Smooth muscle cell (in vitro differentiated cells): ENCODE results near the gene CARD11. TPM values are rescaled to one million over a fixed set of nuclear protein-coding genes. Genes with fewer than 3 reads are reported as not detected.

Experiments used
- DNase-seq: peaks from one replicate; lab custom pipeline; 2025; ENCODE audit not compliant: unreplicated experiment; lab: John Stamatoyannopoulos, UW
- H2AFZ ChIP-seq: fragments of 200-600 bp; sonication (generic); 2 replicates; pipeline ENCODE4 v1.6.0; 2016; ENCODE audit warnings: antibody characterized with exemption, low read depth, mild to moderate bottlenecking
- H3F3A ChIP-seq: fragments of 200-600 bp; sonication (generic); 2 replicates; pipeline ENCODE4 v1.6.0; 2017; ENCODE audit warnings: antibody characterized with exemption, low read depth
- H3K27ac ChIP-seq: fragments of 200-600 bp; sonication (generic); 2 replicates; pipeline ENCODE4 v1.5.1; 2016; ENCODE audit warnings: low read depth, mild to moderate bottlenecking
- H3K27me3 ChIP-seq: fragments of 200-600 bp; sonication (generic); 2 replicates; pipeline ENCODE4 v1.6.1; 2016; ENCODE audit warnings: low read depth, mild to moderate bottlenecking
- H3K36me3 ChIP-seq: fragments of 200-600 bp; sonication (generic); 2 replicates; pipeline ENCODE4 v1.5.1; 2016; ENCODE audit warnings: low read depth
- H3K4me1 ChIP-seq: fragments of 200-600 bp; sonication (generic); 2 replicates; pipeline ENCODE4 v1.5.1; 2016; ENCODE audit warnings: low read depth
- H3K4me2 ChIP-seq: fragments of 200-600 bp; sonication (generic); 2 replicates; pipeline ENCODE4 v1.6.0; 2016; ENCODE audit warnings: mild to moderate bottlenecking
- H3K4me3 ChIP-seq: fragments of 200-600 bp; sonication (generic); 2 replicates; pipeline ENCODE4 v1.5.1; 2016; ENCODE audit warnings: mild to moderate bottlenecking
- H3K79me2 ChIP-seq: fragments of 200-600 bp; sonication (generic); 2 replicates; pipeline ENCODE4 v1.6.0; 2016; ENCODE audit warnings: low read depth, mild to moderate bottlenecking
- H3K9ac ChIP-seq: fragments of 200-600 bp; sonication (generic); 2 replicates; pipeline ENCODE4 v1.6.0; 2016; ENCODE audit warnings: low read depth
- H3K9me3 ChIP-seq: fragments of 200-600 bp; sonication (generic); replicated peaks from 2 replicates; pipeline ENCODE4 v1.5.1; 2016; ENCODE audit warnings: low read depth
- H4K20me1 ChIP-seq: fragments of 200-600 bp; sonication (generic); 2 replicates; pipeline ENCODE4 v1.6.0; 2016; ENCODE audit warnings: low read depth
- WGBS: methylation state at CpG from one replicate; pipeline ENCODE4 v1.1.7; 2016; ENCODE audit warnings: low lambda C conversion rate; 5-methylcytosine and 5-hydroxymethylcytosine counted together
- polyA plus RNA-seq: library from polyadenylated mRNA; unstranded; fragments of >200 nt; fragmentation: Nextera tagmentation; extraction: Ambion mirVana; gene quantifications from 2 replicates; pipeline ENCODE4 v1.2.1, GENCODE V29; 2016
- total RNA-seq: library from RNA; depleted of rRNA; stranded (reverse); fragments of >200 nt; gene quantifications from 2 replicates; pipeline ENCODE4 v1.2.3, GENCODE V29; 2014
- TF ChIP-seq, protein P1 (sequence below): fragments of 200-600 bp; sonication (generic); IDR thresholded peaks from 2 replicates; pipeline ENCODE4 v1.5.1; 2017; ENCODE audit warnings: borderline replicate concordance, mild to moderate bottlenecking, antibody characterized with exemption; ENCODE audit not compliant: insufficient read depth, poor library complexity, severe bottlenecking

Gene CARD11
- total and polyA plus RNA-seq, 2 experiments from 2014 or later = 1.3 to 2.4 TPM

DNA sequence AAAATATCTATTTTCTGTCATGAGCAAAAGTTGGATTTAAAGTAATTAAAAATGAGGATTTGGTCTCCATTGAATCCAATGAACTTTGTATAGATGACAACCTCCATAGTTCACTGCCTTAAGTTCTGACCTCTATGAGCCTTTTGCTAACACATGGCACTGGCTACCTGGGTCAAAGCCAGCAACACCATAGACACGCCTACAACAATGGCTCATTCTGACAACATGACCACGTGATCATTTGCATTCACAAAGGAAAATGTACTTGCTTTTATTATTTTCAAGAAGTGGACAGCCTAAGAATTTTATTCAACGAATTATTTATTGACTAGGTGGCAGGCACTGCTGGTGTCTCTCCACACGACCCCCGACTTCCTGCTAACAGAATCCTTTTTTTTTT, 90.6 kb downstream of the CARD11 start:
- Histone ChIP-seq H3K79me2 (no peaks in the 10 kb centered on the region), H3F3A (no peaks in the 10 kb centered on the region), H3K36me3 (no peaks in the 10 kb centered on the region), H3K27ac (no peak overlapping the region), H4K20me1 (no peaks in the 10 kb centered on the region), H3K9me3 (peaks cover 8% of the 10 kb centered on the region), H3K27me3 (no peaks in the 10 kb centered on the region), H3K4me1 (no peaks in the 10 kb centered on the region), H3K9ac (no peak overlapping the region), H3K4me3 (no peak overlapping the region), H2AFZ (no peak overlapping the region), H3K4me2 (no peak overlapping the region)
- 89% methylated on average over 5 of the region's 5 CpGs for WGBS
- no peak for DNase-seq
- TF ChIP-seq, protein P1, sequence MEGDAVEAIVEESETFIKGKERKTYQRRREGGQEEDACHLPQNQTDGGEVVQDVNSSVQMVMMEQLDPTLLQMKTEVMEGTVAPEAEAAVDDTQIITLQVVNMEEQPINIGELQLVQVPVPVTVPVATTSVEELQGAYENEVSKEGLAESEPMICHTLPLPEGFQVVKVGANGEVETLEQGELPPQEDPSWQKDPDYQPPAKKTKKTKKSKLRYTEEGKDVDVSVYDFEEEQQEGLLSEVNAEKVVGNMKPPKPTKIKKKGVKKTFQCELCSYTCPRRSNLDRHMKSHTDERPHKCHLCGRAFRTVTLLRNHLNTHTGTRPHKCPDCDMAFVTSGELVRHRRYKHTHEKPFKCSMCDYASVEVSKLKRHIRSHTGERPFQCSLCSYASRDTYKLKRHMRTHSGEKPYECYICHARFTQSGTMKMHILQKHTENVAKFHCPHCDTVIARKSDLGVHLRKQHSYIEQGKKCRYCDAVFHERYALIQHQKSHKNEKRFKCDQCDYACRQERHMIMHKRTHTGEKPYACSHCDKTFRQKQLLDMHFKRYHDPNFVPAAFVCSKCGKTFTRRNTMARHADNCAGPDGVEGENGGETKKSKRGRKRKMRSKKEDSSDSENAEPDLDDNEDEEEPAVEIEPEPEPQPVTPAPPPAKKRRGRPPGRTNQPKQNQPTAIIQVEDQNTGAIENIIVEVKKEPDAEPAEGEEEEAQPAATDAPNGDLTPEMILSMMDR = no peak

DNA sequence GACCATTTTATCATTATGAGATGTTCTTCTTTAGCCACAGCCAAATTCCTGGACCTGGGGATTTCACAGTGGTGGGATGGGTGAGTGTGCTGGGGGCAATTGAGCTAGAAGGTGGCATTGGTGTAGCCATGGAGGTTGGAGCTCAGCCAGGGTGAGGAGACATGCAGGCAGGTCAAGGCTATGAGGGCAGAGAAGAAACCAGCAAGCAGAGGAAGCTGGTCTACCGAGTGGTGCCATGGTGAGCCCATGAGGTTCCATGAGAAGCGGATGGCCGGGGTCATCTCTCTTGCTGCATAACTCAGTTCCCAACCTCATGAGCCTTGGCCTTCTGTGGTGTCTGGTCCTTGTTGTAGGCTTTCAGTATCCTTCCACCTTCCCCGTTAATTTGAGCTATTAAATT, 91.4 kb downstream of the CARD11 start:
- H3K27me3 ChIP-seq = no peaks in the 10 kb centered on the region
- H2AFZ ChIP-seq = no peak overlapping the region
- TF ChIP-seq, protein P1 = no peak
- WGBS = 92% methylated on average over 4 of the region's 4 CpGs
- H3K9me3 ChIP-seq = peaks cover 8% of the 10 kb centered on the region
- no peaks in the 10 kb centered on the region for H3K79me2 ChIP-seq
- H3F3A ChIP-seq = no peaks in the 10 kb centered on the region
- no peak overlapping the region for H3K27ac ChIP-seq
- DNase-seq = no peak
- no peak overlapping the region for H3K4me2 ChIP-seq
- H3K4me3 ChIP-seq = no peak overlapping the region
- H3K36me3 ChIP-seq = no peaks in the 10 kb centered on the region
- H3K4me1 ChIP-seq = no peaks in the 10 kb centered on the region
- no peaks in the 10 kb centered on the region for H4K20me1 ChIP-seq
- H3K9ac ChIP-seq = no peak overlapping the region

DNA sequence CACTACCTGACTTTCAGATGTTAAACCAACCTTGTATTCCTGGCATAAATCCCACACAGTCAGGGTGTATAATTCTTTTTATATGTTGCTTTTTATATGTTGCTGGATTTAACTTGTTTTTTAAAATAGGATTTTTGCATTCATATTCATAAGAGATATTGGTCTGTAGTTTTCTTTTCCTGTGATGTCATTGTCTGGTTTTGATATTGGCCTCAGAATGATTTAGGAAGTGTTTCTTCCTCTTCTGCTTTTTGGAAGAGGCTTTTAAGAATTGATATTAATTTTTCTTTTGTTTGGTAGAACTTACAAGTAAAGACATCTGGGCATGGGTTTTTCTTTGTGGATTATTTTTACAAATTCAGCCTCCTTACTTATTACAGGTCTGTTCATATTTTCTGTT, 93.1 kb downstream of the CARD11 start:
- Histone ChIP-seq H4K20me1 (no peaks in the 10 kb centered on the region), H3K79me2 (no peaks in the 10 kb centered on the region), H3K4me3 (no peak overlapping the region), H3K36me3 (no peaks in the 10 kb centered on the region), H2AFZ (no peak overlapping the region), H3K9me3 (peaks cover 8% of the 10 kb centered on the region), H3K27ac (no peak overlapping the region), H3K9ac (no peak overlapping the region), H3F3A (no peaks in the 10 kb centered on the region), H3K4me2 (no peak overlapping the region), H3K4me1 (no peaks in the 10 kb centered on the region), H3K27me3 (no peaks in the 10 kb centered on the region)
- TF ChIP-seq, protein P1 = no peak
- no peak for DNase-seq

DNA sequence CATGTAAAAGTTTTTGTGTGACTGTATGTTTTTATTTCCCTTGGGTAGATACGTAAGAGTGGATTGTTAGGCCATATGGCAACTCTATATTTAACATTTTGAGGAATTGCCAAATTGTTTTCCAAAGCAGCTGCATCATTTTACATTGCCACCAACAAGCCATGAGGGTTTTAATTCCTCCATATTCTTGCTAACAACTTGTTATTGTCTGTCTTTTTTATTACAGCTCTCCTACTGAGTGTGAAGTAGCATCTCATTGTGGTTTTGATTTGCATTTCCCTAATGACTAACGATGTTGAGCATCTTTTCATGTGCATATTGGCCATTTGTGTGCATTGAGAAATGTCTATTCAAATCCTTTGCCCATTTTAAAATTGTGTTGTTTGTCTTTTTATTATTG, 94.9 kb downstream of the CARD11 start:
- 69% methylated on average over 2 of the region's 2 CpGs for WGBS
- no peaks in the 10 kb centered on the region for H3K4me1 ChIP-seq
- TF ChIP-seq, protein P1 = no peak

More for the DNA sequence above, 94.9 kb downstream of the CARD11 start:
- no peak overlapping the region for H3K27ac ChIP-seq
- H3K4me3 ChIP-seq = no peak overlapping the region
- H2AFZ ChIP-seq = no peak overlapping the region
- H3K36me3 ChIP-seq = no peaks in the 10 kb centered on the region
- peaks cover 8% of the 10 kb centered on the region for H3K9me3 ChIP-seq
- no peak overlapping the region for H3K4me2 ChIP-seq
- H3K27me3 ChIP-seq = no peaks in the 10 kb centered on the region
- H3K9ac ChIP-seq = no peak overlapping the region
- H4K20me1 ChIP-seq = no peaks in the 10 kb centered on the region
- no peaks in the 10 kb centered on the region for H3K79me2 ChIP-seq
- DNase-seq = no peak
- H3F3A ChIP-seq = no peaks in the 10 kb centered on the region
